COLO668 (cell line): ENCODE measurements around the gene ZNF785.
A peak's percentile ranks its signal among the peaks of the same experiment; 100 is the strongest.
"Not testable (repeated sequence)": the region's sequence is repeated elsewhere in the genome, so short reads cannot be mapped to it uniquely, and the experiment has no call there.

Experiments used
- DNase-seq: peaks from one replicate; lab custom pipeline; 2025; ENCODE audit not compliant: unreplicated experiment; lab: John Stamatoyannopoulos, UW

The ZNF785 gene

DNA sequence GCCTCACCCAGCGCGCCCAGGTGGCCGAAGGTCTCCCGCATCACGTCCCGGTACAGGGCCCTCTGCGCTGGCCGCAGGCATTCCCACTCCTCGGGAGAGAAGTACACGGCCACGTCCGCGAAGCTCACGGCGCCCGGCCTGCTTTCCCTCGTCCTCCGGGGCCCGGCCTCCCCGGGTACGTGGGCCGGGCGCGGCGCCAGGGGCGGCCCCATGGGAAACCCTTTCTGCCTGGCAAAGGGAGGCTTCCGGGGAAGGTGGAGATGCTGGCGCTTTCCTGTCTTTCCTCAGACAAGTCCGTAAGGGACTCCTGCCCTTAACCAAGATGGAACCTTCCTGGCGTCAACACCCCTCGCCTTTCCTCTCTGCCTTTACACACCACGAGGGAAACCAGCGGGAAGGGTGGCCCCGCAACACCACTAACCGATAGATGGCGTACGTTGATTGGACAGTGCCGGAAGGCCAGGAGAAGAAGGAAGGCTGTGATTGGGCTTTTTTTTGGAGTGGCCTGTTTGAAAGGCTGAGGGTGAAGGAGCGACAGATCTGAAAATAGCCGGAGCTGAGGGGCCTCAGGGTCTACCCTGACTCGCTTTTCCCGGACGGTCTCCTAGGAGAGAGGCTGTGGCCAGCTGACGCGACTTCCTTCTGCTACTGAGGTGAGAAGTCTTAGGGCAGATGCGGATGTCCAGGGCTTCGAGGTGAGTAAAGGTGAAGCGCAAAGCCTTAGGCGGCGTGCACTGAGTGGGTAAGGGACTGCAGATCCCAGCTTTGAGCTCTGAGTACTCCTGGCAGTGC, at the start of gene ZNF785:
Gene ZNF785 (minus strand): TSS at position 298 of the 792 bp plus-strand sequence. CDS start 86 bp downstream, at position 212.
- DNase-seq = peak; percentile 95

DNA sequence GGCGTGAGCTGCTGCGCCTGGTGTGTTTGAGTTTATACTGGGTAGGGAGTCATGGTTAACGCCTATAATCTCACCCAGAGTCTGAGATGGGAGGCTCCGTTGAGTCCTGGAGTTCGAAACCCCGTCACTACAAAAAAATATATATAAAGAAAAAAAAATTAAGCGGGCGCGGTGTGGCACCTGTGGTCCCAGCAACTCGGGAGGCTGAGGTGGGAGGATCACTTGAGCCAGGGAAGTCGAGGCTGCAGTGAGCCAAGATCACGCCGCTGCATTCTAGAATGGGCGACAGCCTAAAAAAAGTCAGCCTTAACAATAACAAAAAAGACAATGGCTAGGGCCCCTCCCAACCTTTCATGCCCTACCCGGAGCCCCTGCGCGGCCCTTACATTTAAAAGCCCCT, 48.0 kb upstream of the ZNF785 start:
- DNase-seq = no peak

DNA sequence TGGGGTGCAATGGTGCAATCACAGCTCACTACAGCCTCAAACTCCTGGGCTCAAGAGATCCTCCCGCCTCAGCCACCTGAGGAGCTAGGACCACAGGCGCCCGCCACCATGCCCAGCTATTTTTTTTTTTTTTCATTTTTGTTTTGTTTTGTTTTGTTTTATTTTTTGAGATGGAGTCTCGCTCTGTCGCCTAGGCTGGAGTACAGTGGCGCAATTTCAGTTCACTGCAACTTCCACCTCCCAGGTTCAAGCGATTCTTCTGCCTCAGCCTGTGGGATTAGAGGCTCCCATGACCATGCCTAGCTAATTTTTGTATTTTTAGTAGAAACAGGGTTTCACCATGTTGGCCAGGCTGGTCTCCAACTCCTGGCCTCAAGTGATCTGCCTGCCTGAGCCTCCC, 47.0 kb upstream of the ZNF785 start:
- DNase-seq = not testable (repeated sequence)

DNA sequence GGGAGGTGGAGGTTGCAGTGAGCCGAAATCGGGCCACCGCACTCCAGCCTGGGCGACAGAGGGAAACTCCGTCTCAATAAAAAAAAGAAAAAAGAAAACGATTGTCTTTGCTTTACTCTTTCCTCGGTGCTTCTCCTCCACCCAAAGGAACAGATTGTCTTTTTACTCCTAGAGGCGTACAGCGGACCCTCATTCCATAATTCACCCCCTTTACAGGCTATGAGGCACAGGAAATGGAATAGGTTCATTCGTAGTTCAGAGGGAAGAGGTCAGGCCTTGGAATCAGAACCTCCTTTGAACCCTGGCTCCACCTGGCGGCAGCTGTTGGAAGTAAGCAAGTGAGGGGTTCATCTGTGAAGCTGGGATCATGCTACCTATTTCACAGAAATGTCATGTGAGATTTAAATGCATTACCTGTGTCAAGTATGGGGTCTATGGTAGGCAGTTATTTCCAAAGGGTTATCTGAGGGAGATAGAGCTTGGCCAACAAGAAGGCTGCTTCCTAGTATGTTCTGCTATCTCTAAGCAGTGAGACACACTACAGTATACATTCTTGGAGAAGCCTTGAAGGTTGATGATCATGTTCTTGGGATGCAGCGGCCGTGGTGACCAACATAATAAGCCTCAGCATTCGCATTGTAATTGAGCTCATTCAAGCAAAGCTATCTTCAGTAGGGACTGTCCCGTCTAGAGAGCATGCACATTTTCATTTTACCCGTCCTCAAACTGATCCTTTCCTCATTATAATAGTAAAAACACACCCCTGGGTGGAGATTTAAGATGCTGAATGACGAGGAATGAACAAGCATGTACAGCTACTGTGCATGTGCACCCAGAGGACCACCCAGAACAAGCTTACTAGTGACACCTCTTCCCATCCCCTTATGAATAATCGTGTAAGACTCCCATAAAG, 43.4 kb upstream of the ZNF785 start:
- peak; percentile 85 for DNase-seq

DNA sequence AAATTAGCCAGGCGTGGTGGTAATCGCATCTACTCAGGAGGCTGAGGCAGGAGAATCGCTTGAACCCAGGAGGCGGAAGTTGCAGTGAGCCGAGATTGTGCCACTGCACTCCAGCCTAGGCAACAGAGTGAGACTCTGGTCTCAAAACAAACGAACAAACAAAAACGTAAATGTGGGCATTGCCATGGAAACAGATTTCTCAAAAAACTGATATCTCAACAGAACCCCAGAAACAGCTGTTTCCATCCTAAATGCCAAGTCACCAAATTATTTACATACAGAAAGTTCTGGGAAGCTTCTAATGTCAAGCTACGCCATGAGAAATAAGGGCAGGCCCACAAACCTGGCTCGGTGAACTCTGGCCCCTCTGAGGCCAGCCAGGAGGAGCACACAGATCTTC, 40.7 kb upstream of the ZNF785 start:
- DNase-seq = no peak

DNA sequence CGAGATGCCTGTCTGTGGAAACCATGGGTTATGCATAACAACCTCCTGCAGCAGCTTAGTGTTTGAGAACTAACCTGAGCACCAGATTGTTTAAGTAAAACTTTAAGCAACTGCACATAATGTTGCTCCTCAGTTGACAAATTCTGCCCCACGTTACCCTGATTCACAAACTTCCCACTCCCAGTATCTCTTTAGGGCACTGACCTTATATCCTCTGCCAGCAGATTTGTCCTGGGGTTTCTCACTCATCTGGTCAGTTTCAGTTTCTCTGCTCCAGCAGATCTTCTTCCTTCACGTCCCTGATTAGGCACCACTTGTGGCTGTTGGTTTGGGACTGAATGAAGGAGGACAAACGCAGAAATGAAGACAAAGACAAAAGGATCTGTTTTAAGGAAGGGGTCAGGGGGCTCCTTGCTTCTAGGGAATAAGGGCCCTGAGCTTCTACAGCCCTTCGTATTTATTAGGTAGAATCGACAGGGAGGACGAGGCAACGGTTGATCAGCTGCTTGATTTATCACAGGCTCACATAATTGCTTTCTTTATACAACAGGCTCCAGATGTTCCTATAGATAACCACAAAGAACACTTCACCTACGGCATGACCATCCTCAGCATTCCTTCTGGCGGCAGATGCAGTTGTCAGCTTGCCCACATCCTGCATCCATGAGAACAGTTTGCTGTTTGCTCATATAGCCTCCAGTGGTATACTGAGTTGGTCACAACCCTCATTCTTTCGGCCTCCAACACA, 38.2 kb upstream of the ZNF785 start:
- no peak for DNase-seq

DNA sequence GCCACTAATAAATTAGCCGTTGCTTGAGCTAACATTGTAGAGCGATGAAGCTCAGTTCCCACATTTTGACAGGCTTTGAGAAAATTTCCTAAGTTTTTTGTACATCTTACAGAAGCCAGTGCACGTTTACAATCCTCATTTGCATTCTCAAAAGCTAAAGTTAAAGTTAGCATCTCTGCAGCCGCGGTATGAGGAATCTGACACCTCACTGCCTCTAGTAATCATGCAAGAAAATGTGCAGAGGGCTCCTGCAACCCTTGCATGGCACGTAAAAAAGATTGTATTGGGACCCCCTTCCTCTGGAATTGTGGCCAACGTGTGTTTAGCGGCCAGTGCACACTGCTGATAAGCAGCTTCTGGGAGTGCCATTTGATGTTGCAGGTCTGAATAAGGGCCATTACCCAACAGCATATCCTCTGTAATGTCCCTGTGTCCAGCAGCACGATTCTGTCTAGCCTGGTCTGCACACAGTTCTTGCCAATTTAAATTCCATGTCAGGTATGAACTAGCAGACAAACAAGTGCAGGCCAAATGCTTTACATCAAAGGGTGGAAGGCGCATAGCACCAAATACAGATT, 37.0 kb upstream of the ZNF785 start:
- no peak for DNase-seq

DNA sequence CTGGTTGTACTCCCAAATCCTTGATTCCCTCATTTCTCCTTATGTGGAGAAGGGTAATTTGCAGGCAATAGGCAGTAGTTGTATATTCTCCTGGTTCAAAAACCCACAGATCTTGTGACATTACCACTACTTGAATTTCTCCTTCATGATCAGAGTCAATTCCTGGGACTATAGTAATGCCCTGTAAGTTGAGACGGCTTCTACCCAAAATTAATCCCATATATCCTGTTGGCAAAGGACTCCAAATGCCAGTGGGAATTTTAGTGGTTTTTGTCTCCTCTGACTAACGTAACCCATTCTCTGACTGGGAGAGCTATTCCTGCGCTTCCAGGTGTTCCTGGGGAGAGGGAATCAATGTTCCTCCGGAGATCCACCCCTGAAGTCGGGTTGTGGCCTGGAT, 36.3 kb upstream of the ZNF785 start:
- no peak for DNase-seq

DNA sequence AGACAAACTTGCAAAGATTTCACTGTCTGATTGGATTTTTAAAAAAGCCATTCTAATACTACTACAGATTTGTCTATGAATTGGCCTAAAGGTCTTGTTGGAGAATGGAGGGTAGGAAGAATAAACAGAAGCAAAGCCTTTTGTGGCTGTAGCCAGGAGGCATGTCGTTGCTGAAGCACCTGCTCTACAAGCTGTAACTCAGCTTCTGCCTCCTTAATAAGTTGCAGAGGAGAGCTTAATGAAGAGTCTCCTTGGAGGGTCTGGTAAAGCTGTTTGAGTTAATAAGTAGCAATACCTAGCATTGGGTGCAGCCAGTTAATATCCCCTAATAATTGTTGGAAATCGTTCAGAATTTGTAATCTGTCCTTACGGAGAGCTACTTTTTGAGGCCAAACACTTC, 34.7 kb upstream of the ZNF785 start:
- no peak for DNase-seq

DNA sequence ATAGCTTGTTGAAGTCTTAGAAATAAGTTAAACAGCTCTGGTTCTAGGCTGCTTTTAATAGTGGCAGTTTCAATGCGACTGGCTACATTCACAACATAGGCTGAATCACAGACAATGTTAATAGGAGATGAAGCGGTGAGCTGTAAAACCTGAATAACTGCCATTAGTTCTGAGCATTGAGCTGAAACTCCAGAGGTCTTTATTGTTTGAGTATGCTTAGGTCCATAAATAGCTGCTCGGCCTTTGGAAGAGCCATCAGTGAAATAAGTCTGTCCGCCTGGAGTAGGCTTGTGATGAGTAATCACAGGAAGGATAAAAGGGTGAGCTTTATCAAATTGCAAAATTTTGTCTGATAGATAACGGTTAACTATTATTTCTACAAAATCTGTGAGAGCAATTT, 34.1 kb upstream of the ZNF785 start:
- no peak for DNase-seq

DNA sequence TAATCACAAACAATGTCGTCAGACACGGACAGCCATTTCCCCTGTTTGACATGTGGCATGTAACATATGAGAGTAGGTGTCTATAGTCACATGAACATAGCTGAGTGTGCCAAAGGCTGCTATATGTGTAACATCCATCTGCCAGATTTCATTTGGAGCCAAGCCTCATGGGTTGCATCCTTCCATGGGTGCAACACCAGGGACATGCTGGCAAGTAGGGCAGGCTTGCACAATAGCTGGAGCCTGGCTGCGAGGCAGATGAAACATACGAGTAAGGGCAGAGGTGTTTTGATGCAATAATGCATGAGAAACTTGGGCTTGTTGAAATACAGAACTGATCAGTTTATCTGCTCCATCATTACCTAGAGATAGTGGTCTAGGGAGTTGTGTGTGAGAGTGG, 33.7 kb upstream of the ZNF785 start:
- no peak for DNase-seq

DNA sequence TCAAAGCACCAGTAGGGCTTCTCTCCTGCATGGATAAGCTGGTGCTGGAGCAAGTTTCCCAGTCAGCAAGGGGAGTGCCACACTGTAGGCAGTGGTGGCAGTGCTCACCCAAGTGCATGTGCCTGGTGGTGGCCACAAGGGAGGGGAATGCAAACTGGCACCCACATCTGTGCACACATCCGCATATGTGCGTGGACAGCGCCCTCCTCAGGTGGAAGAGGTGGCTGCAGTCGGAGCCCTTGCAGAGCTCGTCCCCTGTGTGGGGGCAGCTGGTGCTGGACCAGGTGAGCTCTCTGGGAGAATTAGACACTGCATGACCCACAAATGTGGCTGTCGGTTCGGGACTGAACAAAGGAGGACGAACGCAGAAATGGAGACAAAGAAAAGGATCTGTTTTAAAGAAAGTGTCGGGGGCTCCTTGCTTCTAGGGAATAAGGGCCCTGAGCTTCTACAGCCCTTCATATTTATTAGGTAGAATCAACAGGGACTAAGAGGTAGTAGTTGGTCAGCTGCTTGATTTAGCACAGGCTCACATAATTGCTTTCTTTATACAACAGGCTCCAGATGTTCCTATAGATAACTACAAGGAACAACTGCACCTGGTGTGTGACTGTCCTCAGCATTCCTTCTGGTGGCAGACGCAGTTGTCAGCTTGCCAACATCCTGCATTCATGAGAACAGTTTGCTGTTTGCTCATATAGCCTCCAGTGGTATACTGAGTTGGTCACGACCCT, 30.0 kb upstream of the ZNF785 start:
- peak; percentile 54 for DNase-seq

DNA sequence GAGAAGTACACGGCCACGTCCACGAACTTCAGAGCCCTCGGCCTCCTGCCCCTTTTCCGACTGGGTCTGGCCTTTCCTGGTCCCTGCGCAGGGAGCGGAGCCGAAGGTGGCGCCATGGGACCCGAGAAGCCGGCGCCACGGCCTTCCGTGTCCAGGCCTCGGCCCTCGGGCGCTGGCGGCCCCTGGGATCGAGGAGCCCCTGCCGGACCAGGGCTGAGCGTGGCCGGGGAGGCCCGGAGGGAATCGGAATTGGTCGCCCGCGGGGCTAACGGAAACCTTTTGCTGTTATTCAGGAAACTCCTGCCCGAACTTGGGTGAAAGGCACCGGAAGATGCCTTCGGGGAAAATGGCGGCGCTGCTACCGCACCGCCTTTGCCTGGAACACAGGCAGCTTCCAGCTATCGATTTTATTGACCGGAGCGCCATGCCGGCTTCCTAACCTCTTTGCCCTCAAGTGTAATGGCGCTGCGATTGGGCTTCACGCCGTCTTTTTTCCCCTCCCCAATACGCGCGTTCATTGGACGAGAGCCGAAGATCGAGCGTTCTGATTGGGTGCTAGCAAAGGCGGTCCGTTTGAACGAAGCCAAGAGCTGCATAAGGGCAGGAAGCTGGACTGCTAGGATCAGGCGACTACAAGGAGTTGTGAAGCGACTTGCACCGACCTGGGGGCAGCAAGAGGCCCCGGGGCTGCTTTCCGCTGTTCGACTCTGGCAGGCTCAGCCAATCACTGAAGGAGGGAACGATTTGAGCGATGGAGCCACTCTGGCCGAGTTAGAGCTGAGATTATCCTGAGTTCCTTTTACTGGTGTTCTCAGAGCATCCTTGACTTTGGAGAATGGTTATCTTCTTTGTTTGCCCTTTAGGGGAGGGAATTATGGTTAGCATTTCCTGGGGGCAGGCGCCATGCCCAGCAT, 24.7 kb upstream of the ZNF785 start, which contains the start of gene ZNF689:
Gene ZNF689 (minus strand): TSS at position 464 of the 914 bp plus-strand sequence. CDS start 348 bp downstream, at position 116.
- DNase-seq = peak; percentile 94

DNA sequence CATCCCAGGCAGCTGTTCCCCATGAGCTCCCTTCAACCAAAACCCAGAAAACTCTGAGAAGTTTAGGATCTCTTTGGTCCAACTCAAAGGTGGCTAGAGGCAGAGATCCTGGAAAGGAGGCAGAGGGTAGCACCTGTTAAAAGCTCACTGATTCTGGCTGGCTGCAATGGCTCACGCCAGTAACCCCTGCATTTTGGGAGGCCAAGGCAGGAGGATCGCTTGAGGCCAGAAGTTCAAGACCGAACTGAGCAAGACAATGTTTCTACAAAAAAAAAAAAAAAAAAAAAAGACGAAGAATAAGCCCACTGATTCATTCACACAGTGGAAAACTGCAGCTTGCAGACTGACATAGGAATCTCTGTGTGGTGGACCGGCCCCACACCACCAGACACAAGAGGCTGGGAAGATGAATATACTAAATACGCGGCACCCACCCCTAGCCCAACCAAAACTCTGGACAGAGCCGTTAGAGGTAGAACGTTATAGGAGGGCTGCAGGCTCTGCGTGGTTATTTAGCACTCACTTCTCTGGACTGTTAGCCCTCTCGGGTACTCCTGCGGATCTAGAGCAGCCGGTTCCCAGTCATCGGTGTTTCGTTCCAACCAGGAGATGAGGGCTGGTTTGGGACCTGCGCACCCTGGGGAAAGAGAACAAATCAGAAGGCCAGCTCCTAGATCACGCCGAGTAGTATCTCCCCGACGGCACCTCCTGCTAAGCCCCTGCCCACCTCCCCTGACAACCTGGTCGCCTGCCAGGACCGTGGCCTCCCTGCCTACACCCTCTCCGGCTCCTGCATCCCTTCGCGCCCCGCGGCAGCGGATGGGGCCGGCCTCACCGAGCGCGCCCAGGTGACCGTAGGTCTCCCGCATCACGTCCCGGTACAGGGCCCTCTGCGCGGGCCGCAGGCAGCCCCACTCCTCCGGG, 23.8 kb upstream of the ZNF785 start:
- peak; percentile 54 for DNase-seq

DNA sequence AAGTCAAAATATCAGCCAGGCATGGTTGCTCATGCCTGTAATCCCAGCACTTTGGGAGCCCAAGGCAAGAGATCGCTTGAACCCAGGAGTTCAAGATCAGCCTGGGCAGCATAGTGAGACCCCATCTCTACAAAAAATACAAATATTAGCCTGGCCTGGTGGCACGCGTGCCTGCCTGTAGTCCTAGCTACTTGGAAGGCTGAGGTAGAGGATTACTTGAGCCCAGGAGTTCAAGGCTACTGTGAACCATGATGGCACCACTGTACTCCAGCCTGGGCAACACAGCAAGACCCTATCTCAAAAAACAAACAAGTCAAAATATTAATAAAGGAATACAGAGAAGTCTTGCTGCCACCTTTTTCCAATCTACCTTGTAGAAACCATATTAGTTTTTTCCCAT, 20.5 kb upstream of the ZNF785 start:
- DNase-seq = no peak

DNA sequence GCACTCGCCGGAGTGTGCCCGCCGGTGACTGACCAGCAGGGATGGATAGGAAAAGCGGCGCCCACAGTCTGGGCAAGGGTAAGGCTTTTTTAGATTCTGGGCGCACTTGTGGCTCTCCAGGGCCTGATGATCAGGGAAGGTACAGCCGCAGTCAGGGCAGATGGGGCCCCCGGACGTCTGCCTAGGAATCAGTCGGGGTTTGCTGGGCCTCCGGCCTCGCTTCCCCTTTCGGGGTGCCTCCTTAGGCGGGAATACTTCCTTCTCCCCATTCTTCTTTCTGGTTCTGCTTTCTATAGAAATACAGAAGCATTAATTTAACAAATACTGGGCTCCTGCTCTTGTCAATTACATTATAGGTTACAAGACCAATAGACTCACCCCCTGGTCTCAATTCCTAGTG, 19.7 kb upstream of the ZNF785 start:
- DNase-seq = no peak

DNA sequence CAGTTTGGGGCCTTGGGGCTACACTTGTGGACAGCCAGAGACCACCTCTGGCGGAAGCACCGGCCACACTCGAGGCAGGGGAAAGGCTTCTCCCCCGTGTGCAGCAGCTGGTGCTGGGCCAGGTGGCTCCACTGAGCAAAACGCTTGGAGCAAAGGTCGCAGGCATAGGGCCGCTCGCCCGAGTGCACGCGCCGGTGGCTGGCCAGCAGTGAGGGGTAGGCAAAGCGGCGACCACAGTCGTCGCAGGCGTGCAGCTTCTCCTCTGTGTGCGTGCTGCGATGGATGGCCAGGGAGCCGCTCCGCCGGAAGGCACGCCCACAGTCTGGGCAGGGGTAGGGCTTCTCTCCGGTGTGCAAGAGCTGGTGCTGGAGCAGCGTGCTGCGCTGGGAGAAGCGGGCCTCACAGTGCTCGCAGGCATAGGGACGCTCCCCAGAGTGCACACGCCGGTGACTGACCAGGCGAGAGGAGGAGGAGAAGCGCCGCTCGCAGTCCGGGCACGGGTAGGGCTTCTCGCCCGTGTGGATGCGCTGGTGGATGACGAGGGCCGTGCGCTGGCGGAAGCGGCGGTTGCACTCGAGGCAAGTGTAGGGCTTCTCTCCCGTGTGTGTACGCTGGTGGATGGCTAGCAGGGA, 18.9 kb upstream of the ZNF785 start:
- DNase-seq = no peak

DNA sequence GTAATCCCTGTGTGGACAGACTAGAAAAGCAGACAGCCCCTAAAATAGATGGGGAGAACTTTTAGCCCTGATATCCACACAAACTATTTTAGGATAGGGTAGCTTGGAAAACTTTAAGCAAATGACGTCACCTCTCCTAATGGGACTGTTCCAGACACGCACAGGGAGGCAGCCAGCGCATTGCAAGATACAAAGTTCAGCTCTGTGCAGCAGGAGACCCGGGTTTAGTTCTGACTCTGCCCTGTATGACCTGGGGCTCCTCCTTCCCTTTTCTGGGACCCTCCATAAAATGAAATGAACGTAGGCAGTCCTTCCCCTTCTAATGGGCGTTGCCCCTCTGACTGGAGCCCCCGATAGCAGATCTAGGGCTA, 18.4 kb upstream of the ZNF785 start:
- DNase-seq = no peak
